Coronary artery (tissue), 2 donors: ENCODE measurements around the gene PFKP.

Source experiments
- DNase-seq: peaks from one replicate; pipeline ENCODE4 v3.0.0-alpha.2; 2017; ENCODE audit warnings: low spot score
- H3K27ac ChIP-seq, 2 donors: fragments of 200-600 bp; sonication (generic); one replicate each; pipeline ENCODE4 v1.5.1; 2016 to 2019
- H3K4me3 ChIP-seq: fragments of 200-600 bp; sonication (generic); 2 replicates; pipeline ENCODE4 v1.5.1; 2016; ENCODE audit warnings: mild to moderate bottlenecking, moderate library complexity
- CTCF ChIP-seq: fragments of 200-600 bp; sonication (generic); IDR thresholded peaks from one replicate; pipeline ENCODE4 v1.5.1; 2019; ENCODE audit warnings: antibody characterized with exemption

The PFKP gene

GRCh38 chr10:3037182-3037581, 30.2 kb upstream of the PFKP start:
- Histone ChIP-seq H3K4me3 (no peak overlapping the region), H3K27ac (no peak overlapping the region)
- no peak for DNase-seq
- no peak for TF ChIP-seq CTCF

- no peak overlapping the region for H3K4me3 ChIP-seq
- no peak for DNase-seq
- TF ChIP-seq CTCF = no peak
These were observed 27.3 kb upstream of the PFKP start for GRCh38 chr10:3040069-3040468.

GRCh38 chr10:3042589-3042988, 24.8 kb upstream of the PFKP start:
- no peak for TF ChIP-seq CTCF
- DNase-seq = no peak

More at GRCh38 chr10:3040069-3040468, 27.3 kb upstream of the PFKP start:
- H3K27ac ChIP-seq = no peak overlapping the region

GRCh38 chr10:3043512-3044368, 23.6 kb upstream of the PFKP start:
- Histone ChIP-seq H3K27ac (peak overlapping the region in 1 of 2 donors; percentile 19), H3K4me3 (no peak overlapping the region)
- no peak for DNase-seq
- TF ChIP-seq CTCF = peak; percentile 47

More at GRCh38 chr10:3042589-3042988, 24.8 kb upstream of the PFKP start:
- Histone ChIP-seq H3K27ac (no peak overlapping the region), H3K4me3 (no peak overlapping the region)

- no peak for TF ChIP-seq CTCF
- H3K4me3 ChIP-seq = peak overlapping the region; percentile 45
- H3K27ac ChIP-seq = peak overlapping the region; percentile 90 to 91
- no peak for DNase-seq
These were observed 21.7 kb upstream of the PFKP start for GRCh38 chr10:3045471-3046209.

- Histone ChIP-seq H3K27ac (peak overlapping the region; percentile 90 to 91), H3K4me3 (peak overlapping the region; percentile 45)
- no peak for TF ChIP-seq CTCF
- no peak for DNase-seq
These were observed 21.1 kb upstream of the PFKP start for GRCh38 chr10:3046210-3046779.
